GM19372 (cell line): Measurements from ENCODE around the gene RABL3.
"Not testable (repeated sequence)": the region's sequence is repeated elsewhere in the genome, so short reads cannot be mapped to it uniquely, and the experiment has no call there.

Experiments
- ATAC-seq: cut with Tn5 transposase; IDR thresholded peaks from one replicate; pipeline ENCODE4 v1.9.1; 2021; ENCODE audit warnings: mild to moderate bottlenecking, low read depth, moderate library complexity; ENCODE audit not compliant: unreplicated experiment

The RABL3 gene

DNA sequence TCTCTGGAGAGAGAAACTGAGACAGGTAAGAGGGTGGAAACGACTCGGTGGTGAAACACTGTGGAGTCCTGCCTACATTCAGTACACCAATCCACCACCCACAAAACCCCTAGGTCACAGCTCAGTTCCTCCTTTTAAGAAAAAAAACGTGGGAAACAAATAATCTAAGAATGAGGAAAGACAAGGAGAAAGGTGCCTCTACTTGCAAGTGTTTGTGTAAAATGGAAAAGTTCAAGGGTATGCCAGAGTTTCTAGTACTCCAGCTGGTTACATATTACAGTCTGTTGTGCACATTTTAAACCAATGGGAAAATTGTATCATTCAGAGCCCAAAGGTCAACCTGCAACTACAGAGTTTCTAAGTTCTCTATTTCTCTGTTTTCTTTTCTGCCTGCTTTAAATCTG lies 92.5 kb downstream of the RABL3 start:
- peak; percentile 55 for ATAC-seq

DNA sequence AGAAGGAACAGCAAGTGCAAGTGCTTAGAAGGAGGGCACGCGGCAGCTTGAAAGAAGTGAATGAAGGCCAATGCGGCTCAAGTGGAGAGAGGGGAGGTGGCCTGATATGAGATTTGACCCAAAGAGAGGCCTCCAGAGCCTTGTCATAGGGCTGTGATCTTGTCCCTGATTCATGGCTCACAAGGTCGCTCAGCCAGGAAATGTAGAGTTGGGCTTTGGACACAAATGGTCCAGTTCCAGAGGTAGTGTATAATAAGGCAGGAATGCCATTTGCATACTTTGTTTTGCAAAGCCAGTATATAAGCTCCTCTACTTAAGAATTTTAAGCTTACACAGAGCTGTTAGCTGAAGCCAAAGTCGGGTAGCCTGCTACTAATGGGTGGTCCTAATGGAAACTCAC lies 94.0 kb downstream of the RABL3 start:
- no peak for ATAC-seq

DNA sequence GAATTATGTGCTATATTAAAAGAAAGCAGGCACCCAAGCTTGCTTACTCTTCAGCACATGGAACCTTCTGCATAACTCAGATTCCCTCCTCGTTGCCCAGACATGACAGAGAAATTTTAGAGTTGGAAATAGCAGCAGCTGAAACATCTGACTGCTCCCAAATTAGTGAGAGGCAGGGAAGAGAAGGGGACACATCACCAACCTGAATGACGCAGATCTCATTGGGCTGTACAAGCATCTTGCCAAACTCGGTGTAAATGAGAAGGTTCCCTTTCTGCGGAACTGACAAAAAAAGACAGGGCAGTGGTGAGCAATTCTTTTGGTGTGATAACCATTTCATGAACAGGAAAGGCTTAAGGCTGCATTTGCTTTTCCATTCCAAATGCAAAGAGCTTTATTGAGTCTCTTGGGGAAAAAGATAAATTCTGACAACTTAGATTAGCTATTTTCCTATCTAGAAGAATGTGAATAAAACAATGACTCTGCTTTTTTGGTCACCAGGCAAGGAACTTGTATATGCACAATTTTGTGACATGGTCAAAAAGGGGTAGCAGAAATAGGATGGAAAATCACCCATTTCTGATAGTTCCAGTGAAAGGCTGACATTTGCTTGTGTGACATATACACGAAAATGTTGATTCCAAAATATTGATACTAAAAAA lies 95.4 kb downstream of the RABL3 start:
- ATAC-seq = no peak

DNA sequence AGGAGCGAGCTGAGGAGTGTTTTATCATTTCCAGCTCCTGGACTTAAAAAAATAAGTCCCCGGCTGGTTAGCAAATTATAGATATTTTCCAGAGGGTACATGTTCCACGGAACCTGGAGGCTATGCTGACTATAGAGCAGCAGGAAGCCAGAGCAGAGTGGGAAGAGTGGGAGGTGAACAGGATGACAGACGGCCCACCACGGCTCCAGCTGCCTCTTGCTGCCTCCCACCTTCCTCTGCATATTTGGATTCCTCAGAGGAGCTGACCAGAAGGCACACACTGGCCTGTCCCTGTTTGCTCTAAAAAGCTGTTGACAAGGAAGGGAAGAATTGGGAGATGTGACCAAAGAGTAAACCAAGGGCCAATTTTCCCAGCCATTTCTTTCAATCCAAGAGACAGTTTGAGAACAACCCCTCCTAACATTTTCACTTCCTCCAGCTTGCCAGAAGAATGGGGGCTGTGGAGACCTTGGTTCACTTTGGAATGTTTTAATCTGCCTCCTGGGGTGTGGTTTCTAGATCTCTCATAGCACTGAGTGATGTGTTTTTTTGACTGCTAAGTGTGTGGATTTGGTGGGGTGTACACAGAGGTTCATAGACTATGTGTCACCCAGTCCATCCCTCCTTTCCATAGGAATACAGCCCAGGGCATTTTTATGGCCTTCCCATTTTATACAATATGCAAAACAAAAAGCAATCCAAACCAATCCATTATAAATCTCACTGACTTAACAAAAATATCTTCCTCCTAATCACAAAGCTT lies 97.1 kb downstream of the RABL3 start:
- ATAC-seq = no peak

DNA sequence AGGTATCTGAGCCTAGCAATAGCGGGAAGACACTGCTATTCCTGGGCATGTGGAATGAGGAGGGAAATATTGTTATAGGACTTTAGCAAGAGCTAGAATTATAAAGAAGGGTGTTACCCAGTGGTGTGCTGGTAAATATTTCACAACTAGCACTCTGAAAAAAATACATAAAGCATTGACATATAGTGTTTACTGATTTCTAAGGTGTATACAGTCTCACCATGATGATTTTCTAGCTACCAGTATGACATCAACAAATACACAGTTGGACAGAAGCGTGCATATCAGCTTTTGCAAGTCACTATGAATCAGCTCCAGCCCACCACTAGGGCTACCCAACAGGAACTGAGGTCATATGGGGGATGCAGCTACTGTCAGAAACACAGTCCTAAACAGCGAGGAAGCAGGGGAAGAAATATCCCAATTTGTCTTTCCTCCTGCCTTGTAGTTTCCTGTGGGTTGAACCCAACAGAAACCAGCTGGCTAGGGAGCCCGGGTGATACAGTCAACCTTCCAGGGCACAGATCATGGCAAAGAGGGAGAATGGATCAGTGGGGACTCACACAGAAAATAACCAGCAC lies 99.9 kb downstream of the RABL3 start:
- no peak for ATAC-seq

DNA sequence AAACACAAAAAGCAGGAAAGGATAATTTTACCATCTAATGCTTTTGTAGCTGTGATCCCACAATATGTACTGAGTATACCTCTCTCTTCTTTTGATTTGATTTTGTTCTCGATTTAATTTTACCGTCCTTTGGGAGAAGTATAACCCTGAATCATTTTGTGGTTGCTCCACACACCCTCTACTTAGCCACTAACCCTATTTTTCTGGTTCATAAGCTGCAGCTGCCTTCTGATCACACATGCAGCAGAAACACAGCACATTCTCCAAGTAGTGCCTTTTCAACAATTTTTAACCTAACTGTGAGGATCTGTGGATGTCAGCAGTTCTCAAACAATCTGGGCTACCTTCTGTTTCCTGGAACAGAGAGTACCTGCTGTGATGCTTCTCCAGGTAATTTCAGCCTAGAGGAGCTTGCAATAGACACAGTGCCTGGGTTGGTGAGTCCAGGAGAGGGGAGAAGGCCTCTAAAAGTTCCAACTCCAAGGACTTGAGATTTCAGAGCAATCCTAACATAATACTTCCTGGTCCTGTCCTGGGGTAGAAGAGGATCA lies 100.5 kb downstream of the RABL3 start:
- no peak for ATAC-seq

DNA sequence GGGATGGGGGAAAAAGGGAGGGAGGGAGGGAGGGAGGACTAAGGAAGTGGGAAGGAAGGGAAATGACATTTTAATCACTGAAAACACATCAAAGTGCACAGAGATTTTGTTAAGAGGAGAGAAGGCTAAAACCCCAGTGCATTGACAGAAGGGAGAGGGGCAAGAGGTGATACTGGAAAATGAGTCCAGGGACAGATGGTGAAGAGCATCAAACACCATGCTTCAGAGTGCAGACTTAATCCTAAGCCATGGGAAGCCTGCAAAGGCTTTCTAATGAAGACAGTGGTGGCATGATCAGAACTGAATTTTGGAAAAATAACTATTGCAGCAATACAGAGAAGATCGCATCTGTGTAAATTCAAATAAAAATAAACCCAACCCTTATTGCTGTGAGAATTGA lies 102.1 kb downstream of the RABL3 start:
- ATAC-seq = no peak

DNA sequence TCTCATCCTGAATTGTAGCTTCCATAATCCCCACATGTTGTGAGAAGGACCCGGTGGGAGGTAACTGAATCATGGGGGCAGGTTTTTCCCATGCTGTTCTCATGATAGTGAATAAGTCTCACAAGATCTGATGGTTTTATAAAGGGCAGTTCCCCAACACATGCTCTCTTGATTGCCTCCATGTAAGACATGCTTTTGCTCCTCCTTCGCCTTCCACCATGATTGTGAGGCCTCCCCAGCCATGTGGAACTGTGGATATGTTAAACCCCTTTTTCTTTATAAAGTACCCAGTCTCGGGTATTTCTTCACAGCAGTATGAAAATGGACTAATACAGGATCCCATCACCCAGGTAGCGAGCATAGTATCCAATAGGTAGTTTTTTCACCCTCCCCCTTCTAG lies 103.5 kb downstream of the RABL3 start:
- ATAC-seq = not testable (repeated sequence)

DNA sequence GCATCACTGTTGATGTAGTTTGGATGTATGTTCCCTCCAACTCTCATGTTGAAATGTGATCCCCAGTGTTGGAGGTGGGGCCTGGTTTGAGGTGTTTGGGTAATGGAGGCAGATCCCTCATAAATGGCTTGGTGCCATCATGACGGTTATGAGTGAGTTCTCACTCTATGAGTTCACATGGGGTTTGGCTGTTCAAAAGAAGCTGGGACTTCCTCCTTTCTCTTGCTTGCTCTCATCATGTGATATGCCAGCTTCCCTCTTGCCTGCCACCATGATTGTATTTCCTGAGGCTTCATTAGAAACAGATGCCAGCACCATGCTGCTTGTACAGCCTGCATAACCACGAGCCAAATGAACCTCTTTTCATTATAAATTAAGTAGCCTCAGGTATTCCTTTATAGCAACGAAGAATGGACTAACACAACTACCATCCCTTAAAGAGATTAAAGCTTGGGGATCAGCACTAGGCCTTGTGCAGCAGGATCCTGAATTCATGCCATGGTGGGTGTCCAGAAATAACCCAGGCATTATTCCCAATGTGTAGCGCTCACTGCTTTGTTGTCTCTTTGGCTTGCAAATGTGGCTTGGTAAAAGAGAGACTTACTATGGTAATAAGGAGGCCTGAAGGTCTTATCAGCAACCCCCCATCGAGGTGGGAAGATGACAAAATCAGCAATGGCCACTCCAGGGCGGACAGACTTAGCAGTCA lies 104.3 kb downstream of the RABL3 start:
- no peak for ATAC-seq

DNA sequence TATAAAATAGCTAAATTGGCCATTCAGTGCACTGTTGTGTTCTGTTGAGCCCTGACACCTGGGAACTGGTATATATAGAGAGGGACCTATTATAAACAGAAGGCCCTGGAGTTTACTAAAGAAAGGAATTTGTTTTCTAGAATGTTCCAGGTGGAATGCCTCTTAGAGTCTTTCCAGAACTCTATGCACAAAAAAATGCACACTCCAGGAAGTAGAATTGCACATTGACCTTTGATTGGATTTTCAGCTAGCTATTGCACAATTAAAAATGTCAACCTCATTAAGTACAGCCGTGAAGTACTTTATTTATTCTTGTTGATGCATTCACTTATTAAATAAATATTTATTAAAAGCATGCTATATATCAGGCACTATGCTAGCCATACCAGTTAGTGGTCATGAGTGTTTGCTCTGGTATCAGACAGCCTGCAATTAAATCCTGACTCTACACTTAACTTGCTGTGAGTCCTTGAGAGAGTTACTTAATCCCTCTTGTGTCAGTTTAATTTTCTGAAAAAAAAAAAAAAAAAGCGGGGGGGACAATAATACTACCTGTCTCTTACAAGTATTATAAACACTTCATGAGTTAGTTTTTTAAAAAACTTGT lies 105.4 kb downstream of the RABL3 start:
- ATAC-seq = no peak
